HepG2 (cell line): ENCODE results near the gene ACOT2. TPM values are rescaled to one million over a fixed set of nuclear protein-coding genes. Genes with fewer than 3 reads are reported as not detected.
A peak's percentile ranks its signal among the peaks of the same experiment; 100 is the strongest.

Source experiments
- ARNT2 ChIP-seq: sonication (generic); formaldehyde crosslinking; IDR thresholded peaks from 2 replicates; pipeline ENCODE4 v1.8.0; 2022; ENCODE audit warnings: mild to moderate bottlenecking, low read depth, missing genetic modification reagents, moderate library complexity
- BORCS8-MEF2B ChIP-seq: sonication (generic); formaldehyde crosslinking; IDR thresholded peaks from 2 replicates; pipeline ENCODE4 v1.8.0; 2022; ENCODE audit warnings: mild to moderate bottlenecking, missing genetic modification reagents
- GATAD2A ChIP-seq: IDR thresholded peaks from 2 replicates; pipeline ENCODE4 v1.6.1; 2016
- KLF11 ChIP-seq: IDR thresholded peaks from 2 replicates; pipeline ENCODE4 v1.6.1; 2016; ENCODE audit warnings: missing compliant biosample characterization
- POLR2AphosphoS5 ChIP-seq: IDR thresholded peaks from 2 replicates; pipeline ENCODE4 v1.6.1; 2012; ENCODE audit warnings: low read depth, low read length
- SKI ChIP-seq: fragments of 450-650 bp; IDR thresholded peaks from one replicate; pipeline ENCODE4 v1.6.1; 2018; ENCODE audit warnings: mild to moderate bottlenecking; ENCODE audit not compliant: partially characterized antibody
- ZNF350 ChIP-seq: sonication (generic); formaldehyde crosslinking; IDR thresholded peaks from 2 replicates; pipeline ENCODE4 v1.4.0; 2020; ENCODE audit warnings: mild to moderate bottlenecking, low read depth, missing genetic modification reagents, borderline replicate concordance
- polyA plus RNA-seq, 8 experiments: library from polyadenylated mRNA; depleted of rRNA in 3 of 8; stranded (reverse) in 7 of 8; unstranded in 1 of 8; fragments of >200 nt; fragmentation: Illumina TruSeq in 4 of 8; extraction: Trizol in 4 of 8; gene quantifications; 2 replicates each; pipeline versions ENCODE4 v1.2.1 to v1.2.3, GENCODE V29; 2011 to 2016; ENCODE audit warnings: low read depth in 4 of 8, missing spikeins in 1 of 8, mixed read lengths in 1 of 8; ENCODE audit not compliant: insufficient read depth in 1 of 8
- total RNA-seq, 5 experiments: library from RNA; depleted of rRNA; stranded (reverse); fragments of >200 nt; fragmentation: Illumina TruSeq; extraction: Trizol; gene quantifications; 2 replicates each; pipeline ENCODE4 v1.2.3, GENCODE V29; 2016; ENCODE audit warnings: low read depth in 1 of 5
- TF ChIP-seq, protein P1 (sequence below): sonication (generic); formaldehyde crosslinking; IDR thresholded peaks from 2 replicates; pipeline ENCODE4 v1.8.1; 2022; ENCODE audit warnings: low read depth, mild to moderate bottlenecking, missing genetic modification reagents
- TF ChIP-seq, protein P2 (sequence below): sonication (generic); IDR thresholded peaks from 2 replicates; pipeline ENCODE4 v1.6.1; 2016; ENCODE audit warnings: low read depth, borderline replicate concordance
- TF ChIP-seq, protein P3 (sequence below): sonication (generic); formaldehyde crosslinking; IDR thresholded peaks from 2 replicates; pipeline ENCODE4 v1.8.0; 2023; ENCODE audit warnings: mild to moderate bottlenecking, missing genetic modification reagents

The ACOT2 gene
- total and polyA plus RNA-seq, 2 of the 13 experiments (the other 11 are each of a cell fraction or from before 2014, with no cell fraction given), result 60.0 to 110 TPM

DNA sequence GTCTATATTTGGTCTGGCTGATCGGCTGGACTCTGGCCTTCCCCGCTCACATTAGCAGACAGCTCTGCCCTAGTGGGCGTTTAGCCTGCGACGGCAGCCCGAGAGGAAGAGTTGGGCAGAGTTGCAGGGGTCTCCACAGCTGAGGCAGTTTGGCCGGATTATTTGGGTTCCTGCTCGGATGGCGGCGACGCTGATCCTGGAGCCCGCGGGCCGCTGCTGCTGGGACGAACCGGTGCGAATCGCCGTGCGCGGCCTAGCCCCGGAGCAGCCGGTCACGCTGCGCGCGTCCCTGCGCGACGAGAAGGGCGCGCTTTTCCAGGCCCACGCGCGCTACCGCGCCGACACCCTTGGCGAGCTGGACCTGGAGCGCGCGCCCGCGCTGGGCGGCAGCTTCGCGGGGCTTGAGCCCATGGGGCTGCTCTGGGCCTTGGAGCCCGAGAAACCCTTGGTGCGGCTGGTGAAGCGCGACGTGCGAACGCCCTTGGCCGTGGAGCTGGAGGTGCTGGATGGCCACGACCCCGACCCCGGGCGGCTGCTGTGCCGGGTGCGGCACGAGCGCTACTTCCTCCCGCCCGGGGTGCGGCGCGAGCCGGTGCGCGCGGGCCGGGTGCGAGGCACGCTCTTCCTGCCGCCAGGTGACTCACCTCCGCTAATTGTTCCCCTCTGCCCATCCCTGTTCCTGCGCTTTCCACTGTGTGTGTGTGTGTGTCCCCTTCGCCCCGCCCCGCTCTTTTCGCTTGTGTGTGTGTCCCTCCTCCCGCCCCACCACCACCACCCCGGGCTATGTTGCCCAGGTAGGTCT is 31.6 kb upstream of the ACOT2 start (continued):
- TF ChIP-seq, protein P1, sequence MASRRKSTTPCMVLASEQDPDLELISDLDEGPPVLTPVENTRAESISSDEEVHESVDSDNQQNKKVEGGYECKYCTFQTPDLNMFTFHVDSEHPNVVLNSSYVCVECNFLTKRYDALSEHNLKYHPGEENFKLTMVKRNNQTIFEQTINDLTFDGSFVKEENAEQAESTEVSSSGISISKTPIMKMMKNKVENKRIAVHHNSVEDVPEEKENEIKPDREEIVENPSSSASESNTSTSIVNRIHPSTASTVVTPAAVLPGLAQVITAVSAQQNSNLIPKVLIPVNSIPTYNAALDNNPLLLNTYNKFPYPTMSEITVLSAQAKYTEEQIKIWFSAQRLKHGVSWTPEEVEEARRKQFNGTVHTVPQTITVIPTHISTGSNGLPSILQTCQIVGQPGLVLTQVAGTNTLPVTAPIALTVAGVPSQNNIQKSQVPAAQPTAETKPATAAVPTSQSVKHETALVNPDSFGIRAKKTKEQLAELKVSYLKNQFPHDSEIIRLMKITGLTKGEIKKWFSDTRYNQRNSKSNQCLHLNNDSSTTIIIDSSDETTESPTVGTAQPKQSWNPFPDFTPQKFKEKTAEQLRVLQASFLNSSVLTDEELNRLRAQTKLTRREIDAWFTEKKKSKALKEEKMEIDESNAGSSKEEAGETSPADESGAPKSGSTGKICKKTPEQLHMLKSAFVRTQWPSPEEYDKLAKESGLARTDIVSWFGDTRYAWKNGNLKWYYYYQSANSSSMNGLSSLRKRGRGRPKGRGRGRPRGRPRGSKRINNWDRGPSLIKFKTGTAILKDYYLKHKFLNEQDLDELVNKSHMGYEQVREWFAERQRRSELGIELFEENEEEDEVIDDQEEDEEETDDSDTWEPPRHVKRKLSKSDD (CRISPR knock-in tag), result 0 out of 2 replicates have a peak, but pooled peaks have one; percentile 30
- TF ChIP-seq, protein P2, sequence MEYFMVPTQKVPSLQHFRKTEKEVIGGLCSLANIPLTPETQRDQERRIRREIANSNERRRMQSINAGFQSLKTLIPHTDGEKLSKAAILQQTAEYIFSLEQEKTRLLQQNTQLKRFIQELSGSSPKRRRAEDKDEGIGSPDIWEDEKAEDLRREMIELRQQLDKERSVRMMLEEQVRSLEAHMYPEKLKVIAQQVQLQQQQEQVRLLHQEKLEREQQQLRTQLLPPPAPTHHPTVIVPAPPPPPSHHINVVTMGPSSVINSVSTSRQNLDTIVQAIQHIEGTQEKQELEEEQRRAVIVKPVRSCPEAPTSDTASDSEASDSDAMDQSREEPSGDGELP, result peak; percentile 29; the same call in 1 of the 2 replicates
- peak; percentile 83 for TF ChIP-seq SKI
- TF ChIP-seq POLR2AphosphoS5, result peak; percentile 61
- 0 out of 2 replicates have a peak, but pooled peaks have one; percentile 5 for TF ChIP-seq GATAD2A
- peak; percentile 51; the same call in 1 of the 2 replicates for TF ChIP-seq BORCS8-MEF2B
- TF ChIP-seq KLF11 (CRISPR knock-in tag), result peak; percentile 62; the same call in 1 of the 2 replicates
- TF ChIP-seq ZNF350 (CRISPR knock-in tag), result 0 out of 2 replicates have a peak, but pooled peaks have one; percentile 27
- TF ChIP-seq ARNT2 (CRISPR knock-in tag), result peak; percentile 41; the same call in 1 of the 2 replicates
- TF ChIP-seq, protein P3, sequence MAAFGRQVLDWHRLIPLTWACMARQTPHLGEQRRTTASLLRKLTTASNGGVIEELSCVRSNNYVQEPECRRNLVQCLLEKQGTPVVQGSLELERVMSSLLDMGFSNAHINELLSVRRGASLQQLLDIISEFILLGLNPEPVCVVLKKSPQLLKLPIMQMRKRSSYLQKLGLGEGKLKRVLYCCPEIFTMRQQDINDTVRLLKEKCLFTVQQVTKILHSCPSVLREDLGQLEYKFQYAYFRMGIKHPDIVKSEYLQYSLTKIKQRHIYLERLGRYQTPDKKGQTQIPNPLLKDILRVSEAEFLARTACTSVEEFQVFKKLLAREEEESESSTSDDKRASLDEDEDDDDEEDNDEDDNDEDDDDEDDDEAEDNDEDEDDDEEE (CRISPR knock-in tag), result 0 out of 2 replicates have a peak, but pooled peaks have one; percentile 25
- TF ChIP-seq, all 625 proteins: peak for 177; not testable (repeated sequence) for 448
